ENCODE measurements around the gene IRF3. TPM values are rescaled to one million over a fixed set of nuclear protein-coding genes. Genes with fewer than 3 reads are reported as not detected.

The IRF3 gene
- total RNA-seq, 1 experiment from 2014 or later, result 181 TPM

GRCh38 chr19:49639401-49640112, 26.1 kb downstream of the IRF3 start:
- Histone ChIP-seq H2AFZ (peak overlapping the region; percentile 52; the same call in 1 of the 2 replicates), H4K20me1 (ENCODE audit: insufficient read depth) (peaks cover 13% of the 10 kb centered on the region; the same call in 1 of the 2 replicates), H3K4me1 (replicated peaks; ENCODE audit: insufficient read depth) (peaks cover 37% of the 10 kb centered on the region), H3F3A (ENCODE audit: insufficient read depth, low read depth) (peaks cover 16% of the 10 kb centered on the region), H3K79me2 (ENCODE audit: low read depth) (peaks cover 30% of the 10 kb centered on the region), H3K27me3 (ENCODE audit: insufficient read depth, low read depth) (no peaks in the 10 kb centered on the region), H3K9me3 (ENCODE audit: insufficient read depth, low read depth) (no peaks in the 10 kb centered on the region), H3K27ac (peak overlapping the region; percentile 17; the same call in 1 of the 2 replicates), H3K9me2 (ENCODE audit: insufficient read depth) (no peaks in the 10 kb centered on the region), H3K4me3 (peak overlapping the region; percentile 56), H3K4me2 (peak overlapping the region; percentile 93), H3K36me3 (ENCODE audit: low read depth) (peaks cover 5% of the 10 kb centered on the region; the same call in 1 of the 2 replicates)
- TF ChIP-seq, protein P1, sequence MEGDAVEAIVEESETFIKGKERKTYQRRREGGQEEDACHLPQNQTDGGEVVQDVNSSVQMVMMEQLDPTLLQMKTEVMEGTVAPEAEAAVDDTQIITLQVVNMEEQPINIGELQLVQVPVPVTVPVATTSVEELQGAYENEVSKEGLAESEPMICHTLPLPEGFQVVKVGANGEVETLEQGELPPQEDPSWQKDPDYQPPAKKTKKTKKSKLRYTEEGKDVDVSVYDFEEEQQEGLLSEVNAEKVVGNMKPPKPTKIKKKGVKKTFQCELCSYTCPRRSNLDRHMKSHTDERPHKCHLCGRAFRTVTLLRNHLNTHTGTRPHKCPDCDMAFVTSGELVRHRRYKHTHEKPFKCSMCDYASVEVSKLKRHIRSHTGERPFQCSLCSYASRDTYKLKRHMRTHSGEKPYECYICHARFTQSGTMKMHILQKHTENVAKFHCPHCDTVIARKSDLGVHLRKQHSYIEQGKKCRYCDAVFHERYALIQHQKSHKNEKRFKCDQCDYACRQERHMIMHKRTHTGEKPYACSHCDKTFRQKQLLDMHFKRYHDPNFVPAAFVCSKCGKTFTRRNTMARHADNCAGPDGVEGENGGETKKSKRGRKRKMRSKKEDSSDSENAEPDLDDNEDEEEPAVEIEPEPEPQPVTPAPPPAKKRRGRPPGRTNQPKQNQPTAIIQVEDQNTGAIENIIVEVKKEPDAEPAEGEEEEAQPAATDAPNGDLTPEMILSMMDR (conservative IDR thresholded peaks at IDR 0.05), result no peak
- TF ChIP-seq EZH2 (IDR thresholded peaks at IDR 0.05; ENCODE audit: low read depth), result no peak
- no peak for DNase-seq
- CTCF ChIA-PET, result interaction anchor here (0.6 to 1.5 kb wide), 4 partner anchors 37 to 180 kb away, joined by 4 to 6 read pairs (median 4); partner anchors contain the start of gene PRRG2
- intact Hi-C loops (cut with micrococcal nuclease; ENCODE audit: unreplicated experiment), result loop anchor here (1.0 to 10.0 kb wide), 9 partner anchors 27 to 767 kb away; partner anchors contain the start of genes AKT1S1, ALDH16A1, GYS1 and NOSIP
- BruUV-seq (replicated peaks), result no TSS peak
- POLR2A ChIA-PET (ENCODE audit: unreplicated experiment), result interaction anchor here (0.5 to 1.8 kb wide), 15 partner anchors 9 to 1455 kb away, joined by 3 to 70 read pairs (median 7); partner anchors contain the start of genes AKT1S1, AP2A1, FUZ and IRF3

GRCh38 chr19:49637821-49638738, 27.6 kb downstream of the IRF3 start:
- BruUV-seq (replicated peaks), result no TSS peak
- no peaks in the 10 kb centered on the region for H4K20me1 ChIP-seq (ENCODE audit: insufficient read depth)
- peak overlapping the region; percentile 71 for H3K4me2 ChIP-seq
- peak overlapping the region; percentile 24; the same call in 1 of the 2 replicates for H3K4me3 ChIP-seq
- H3K36me3 ChIP-seq (ENCODE audit: low read depth), result no peaks in the 10 kb centered on the region
- peaks cover 25% of the 10 kb centered on the region for H3K4me1 ChIP-seq (replicated peaks; ENCODE audit: insufficient read depth)
- no peaks in the 10 kb centered on the region for H3K9me2 ChIP-seq (ENCODE audit: insufficient read depth)
- H3K27ac ChIP-seq, result 0 out of 2 replicates have a peak overlapping the region, but pooled peaks have one; percentile 8
- no peak for TF ChIP-seq EZH2 (IDR thresholded peaks at IDR 0.05; ENCODE audit: low read depth)
- no peaks in the 10 kb centered on the region for H3K9me3 ChIP-seq (ENCODE audit: insufficient read depth, low read depth)
- H3K79me2 ChIP-seq (ENCODE audit: low read depth), result peaks cover 16% of the 10 kb centered on the region
- 0 out of 2 replicates have a peak overlapping the region, but pooled peaks have one; percentile 17 for H2AFZ ChIP-seq
- peak; percentile 64 to 85 for DNase-seq
- intact Hi-C loops (cut with micrococcal nuclease; ENCODE audit: unreplicated experiment), result no loop called here
- CTCF ChIA-PET, result interaction anchor here (0.6 kb wide), 1 partner anchor 57 kb away, joined by 6 read pairs; the partner anchor contains the start of gene NOSIP
- no peaks in the 10 kb centered on the region for H3K27me3 ChIP-seq (ENCODE audit: insufficient read depth, low read depth)
- H3F3A ChIP-seq (ENCODE audit: insufficient read depth, low read depth), result peaks cover 22% of the 10 kb centered on the region
- POLR2A ChIA-PET (ENCODE audit: unreplicated experiment), result interaction anchor here (0.6 to 0.7 kb wide), 3 partner anchors 26 to 646 kb away, joined by 3 to 10 read pairs (median 6); partner anchors contain the start of gene PRRG2

DNA sequence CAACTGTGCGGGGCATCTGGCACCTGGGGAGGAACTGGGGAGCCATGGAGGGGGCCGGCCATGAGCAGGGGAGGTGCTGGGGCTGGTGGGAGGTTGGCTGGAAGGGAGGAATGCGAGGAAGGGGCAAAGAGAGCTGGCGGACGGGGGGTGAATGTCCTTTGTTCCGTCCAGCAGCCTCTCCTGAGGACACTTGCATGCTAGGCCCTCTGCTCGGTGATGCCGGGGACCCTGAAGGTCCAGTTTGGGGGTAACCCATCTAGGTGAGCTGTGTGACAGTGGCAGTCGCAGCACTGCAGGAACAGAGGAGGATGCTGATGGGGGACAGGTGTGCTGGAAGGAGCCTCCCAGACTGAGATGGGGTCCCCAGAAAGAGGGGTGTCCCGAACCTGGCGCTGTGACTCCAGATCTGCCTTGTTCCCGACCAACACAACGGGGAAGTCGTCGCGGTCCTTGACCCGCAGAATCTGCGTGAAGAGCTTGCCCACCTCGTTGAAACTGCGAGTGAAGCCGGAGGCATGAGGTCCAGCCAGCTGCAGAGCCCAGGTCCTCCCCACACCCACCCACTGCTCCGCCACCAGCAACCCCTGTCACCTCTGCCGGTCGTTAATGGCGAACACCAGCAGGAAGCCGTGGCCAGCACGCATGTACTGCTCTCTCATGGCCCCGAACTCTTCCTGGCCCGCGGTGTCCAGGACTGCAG, 29.3 kb downstream of the IRF3 start:
- POLR2A ChIA-PET (ENCODE audit: unreplicated experiment), result no interaction called here

More for the DNA sequence above, 29.3 kb downstream of the IRF3 start:
- Histone ChIP-seq H3F3A (ENCODE audit: insufficient read depth, low read depth) (peaks cover 25% of the 10 kb centered on the region), H3K9me2 (ENCODE audit: insufficient read depth) (no peaks in the 10 kb centered on the region), H3K27me3 (ENCODE audit: insufficient read depth, low read depth) (no peaks in the 10 kb centered on the region), H3K4me3 (no peak overlapping the region), H3K27ac (no peak overlapping the region), H3K9me3 (ENCODE audit: insufficient read depth, low read depth) (no peaks in the 10 kb centered on the region), H3K79me2 (ENCODE audit: low read depth) (0 out of 2 replicates have a peak, but pooled peaks cover 5% of the 10 kb centered on the region), H3K36me3 (ENCODE audit: low read depth) (no peaks in the 10 kb centered on the region), H3K4me2 (no peak overlapping the region), H4K20me1 (ENCODE audit: insufficient read depth) (no peaks in the 10 kb centered on the region), H2AFZ (no peak overlapping the region), H3K4me1 (replicated peaks; ENCODE audit: insufficient read depth) (peaks cover 21% of the 10 kb centered on the region)
- intact Hi-C loops (cut with micrococcal nuclease; ENCODE audit: unreplicated experiment), result no loop called here
- CTCF ChIA-PET, result no interaction called here
- TF ChIP-seq, protein P1 (conservative IDR thresholded peaks at IDR 0.05), result no peak
- no peak for TF ChIP-seq EZH2 (IDR thresholded peaks at IDR 0.05; ENCODE audit: low read depth)
- no TSS peak for BruUV-seq (replicated peaks)
- no peak for DNase-seq
